Mesenchymal stem cell (in vitro differentiated cells and primary cell): Measurements from ENCODE around the gene TNFSF8.

Experiments
- DNase-seq: peaks from one replicate; pipeline ENCODE4 v3.0.0-alpha.2; 2013
- H2AFZ ChIP-seq: one replicate; pipeline ENCODE4 v1.6.1; 2013; ENCODE audit warnings: low read depth, mild to moderate bottlenecking, control low read depth, inconsistent platforms, low read length, moderate library complexity
- H2AK5ac ChIP-seq: 2 replicates; pipeline ENCODE4 v1.6.1; 2013; ENCODE audit warnings: low read length, moderate library complexity, mild to moderate bottlenecking, inconsistent platforms; ENCODE audit not compliant: severe bottlenecking
- H2BK120ac ChIP-seq: one replicate; pipeline ENCODE4 v1.6.1; 2013; ENCODE audit warnings: low read depth, mild to moderate bottlenecking, inconsistent platforms, low read length, moderate library complexity
- H2BK12ac ChIP-seq, 2 experiments: one replicate each; pipeline ENCODE4 v1.6.1; 2013; ENCODE audit warnings: inconsistent platforms in 2 of 2, low read length in 2 of 2, mild to moderate bottlenecking in 2 of 2, moderate library complexity in 2 of 2, control low read depth in 1 of 2
- H2BK15ac ChIP-seq: one replicate; pipeline ENCODE4 v1.6.1; 2013; ENCODE audit warnings: mild to moderate bottlenecking, low read depth, inconsistent platforms; ENCODE audit not compliant: poor library complexity, severe bottlenecking
- H2BK5ac ChIP-seq: 2 replicates; pipeline ENCODE4 v1.6.1; 2013; ENCODE audit warnings: low read depth, mild to moderate bottlenecking, low read length, control low read depth, inconsistent platforms; ENCODE audit not compliant: poor library complexity, severe bottlenecking
- H3K14ac ChIP-seq, 2 experiments: one replicate each; pipeline ENCODE4 v1.6.1; 2013; ENCODE audit warnings: inconsistent platforms in 2 of 2, low read length in 2 of 2, control low read depth in 1 of 2, mild to moderate bottlenecking in 1 of 2, moderate library complexity in 1 of 2
- H3K18ac ChIP-seq, 2 experiments: one replicate each; pipeline ENCODE4 v1.6.1; 2013; ENCODE audit warnings: inconsistent platforms in 2 of 2, low read length in 2 of 2, control low read depth in 1 of 2, low read depth in 1 of 2, mild to moderate bottlenecking in 1 of 2
- H3K23ac ChIP-seq, 2 experiments: one replicate each; pipeline ENCODE4 v1.6.1; 2013; ENCODE audit warnings: inconsistent platforms in 2 of 2, low read length in 2 of 2, mild to moderate bottlenecking in 2 of 2, moderate library complexity in 2 of 2, control low read depth in 1 of 2
- H3K27ac ChIP-seq: 2 replicates; pipeline ENCODE4 v1.5.1; 2013; ENCODE audit warnings: mild to moderate bottlenecking, moderate library complexity, low read length, control low read depth, inconsistent platforms; ENCODE audit not compliant: poor library complexity, severe bottlenecking
- H3K27me3 ChIP-seq, 2 experiments: 2 replicates each; pipeline versions ENCODE4 v1.6.1 to v1.7.0; 2013; ENCODE audit warnings: low read length in 2 of 2, mild to moderate bottlenecking in 2 of 2, moderate library complexity in 2 of 2, control low read depth in 1 of 2, inconsistent platforms in 1 of 2; ENCODE audit not compliant: control insufficient read depth in 1 of 2, insufficient read depth in 1 of 2
- H3K36me3 ChIP-seq, 2 experiments: 2 replicates each; pipeline versions ENCODE4 v1.6.1 to v1.7.0; 2013; ENCODE audit warnings: low read length in 2 of 2, control low read depth in 1 of 2, inconsistent platforms in 1 of 2, low read depth in 1 of 2, mild to moderate bottlenecking in 1 of 2; ENCODE audit not compliant: insufficient read depth in 2 of 2, control insufficient read depth in 1 of 2
- H3K4ac ChIP-seq, 2 experiments: one replicate each; pipeline ENCODE4 v1.6.1; 2013; ENCODE audit warnings: inconsistent platforms in 2 of 2, low read length in 2 of 2, mild to moderate bottlenecking in 2 of 2, moderate library complexity in 2 of 2, control low read depth in 1 of 2, low read depth in 1 of 2
- H3K4me1 ChIP-seq: 2 replicates; pipeline ENCODE4 v1.6.1; 2013; ENCODE audit warnings: low read depth, low read length, control low read depth; ENCODE audit not compliant: control insufficient read depth, insufficient read depth
- H3K4me2 ChIP-seq: 2 replicates; pipeline ENCODE4 v1.6.1; 2013; ENCODE audit warnings: low read length, mild to moderate bottlenecking, inconsistent platforms; ENCODE audit not compliant: poor library complexity, severe bottlenecking
- H3K4me3 ChIP-seq, 2 experiments: 2 replicates each; pipeline versions ENCODE4 v1.5.1 to v1.7.0; 2013; ENCODE audit warnings: low read length in 2 of 2, mild to moderate bottlenecking in 2 of 2, control low read depth in 1 of 2, low read depth in 1 of 2; ENCODE audit not compliant: insufficient read depth in 1 of 2
- H3K79me1 ChIP-seq: replicated peaks from 2 replicates; pipeline ENCODE4 v1.6.1; 2013; ENCODE audit warnings: mild to moderate bottlenecking, control low read depth, low read length, inconsistent platforms; ENCODE audit not compliant: poor library complexity, severe bottlenecking
- H3K9ac ChIP-seq: 2 replicates; pipeline ENCODE4 v1.7.0; 2013; ENCODE audit warnings: mild to moderate bottlenecking, low read length, moderate library complexity
- H3K9me3 ChIP-seq: 2 replicates; pipeline ENCODE4 v1.7.0; 2013; ENCODE audit warnings: mild to moderate bottlenecking, low read length; ENCODE audit not compliant: control insufficient read depth
- H4K8ac ChIP-seq: one replicate; pipeline ENCODE4 v1.6.1; 2013; ENCODE audit warnings: inconsistent platforms, mild to moderate bottlenecking, low read length, moderate library complexity
- H4K91ac ChIP-seq: one replicate; pipeline ENCODE4 v1.6.1; 2013; ENCODE audit warnings: mild to moderate bottlenecking, low read length, inconsistent platforms
- WGBS: methylation state at CpG from one replicate; pipeline ENCODE4 v1.1.7; 2013; ENCODE audit warnings: mixed read lengths; 5-methylcytosine and 5-hydroxymethylcytosine counted together

TNFSF8 gene

DNA sequence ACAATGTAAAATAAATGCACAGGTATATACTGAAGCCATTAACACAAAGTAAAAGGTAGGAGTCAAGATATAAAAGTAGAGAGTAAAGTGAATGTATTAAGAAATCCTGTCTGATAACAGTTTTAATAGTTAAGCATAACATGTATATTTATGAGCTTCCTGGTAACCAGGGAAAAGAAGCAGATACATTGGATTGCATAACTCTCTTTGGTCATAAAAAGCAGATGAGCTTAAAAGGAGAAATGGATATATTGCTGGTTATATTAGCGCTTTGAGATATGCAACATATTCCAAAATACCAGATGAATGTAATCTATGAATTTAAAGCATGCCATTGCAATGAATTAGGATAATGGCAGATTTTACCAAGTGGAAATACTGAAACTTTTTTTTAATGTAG lies 6.2 kb upstream of the TNFSF8 start:
- no peak overlapping the region for H3K4me3 ChIP-seq
- no peak for DNase-seq
- H3K9ac ChIP-seq, result no peak overlapping the region
- H2BK5ac ChIP-seq, result no peak overlapping the region
- H4K91ac ChIP-seq, result no peak overlapping the region
- 100% methylated on average over 1 of the region's 1 CpG for WGBS
- H2BK120ac ChIP-seq, result no peak overlapping the region
- H3K9me3 ChIP-seq, result no peaks in the 10 kb centered on the region
- no peak overlapping the region for H2BK12ac ChIP-seq
- H2AFZ ChIP-seq, result no peak overlapping the region
- no peaks in the 10 kb centered on the region for H3K36me3 ChIP-seq
- H3K4me2 ChIP-seq, result no peak overlapping the region
- H2AK5ac ChIP-seq, result no peak overlapping the region
- H3K27me3 ChIP-seq, result no peaks in the 10 kb centered on the region
- no peak overlapping the region for H3K23ac ChIP-seq
- no peak overlapping the region for H2BK15ac ChIP-seq
- no peaks in the 10 kb centered on the region for H3K4me1 ChIP-seq
- H3K4ac ChIP-seq, result no peak overlapping the region
- no peak overlapping the region for H4K8ac ChIP-seq
- H3K79me1 ChIP-seq, result no peaks in the 10 kb centered on the region
- H3K14ac ChIP-seq, result no peak overlapping the region
- H3K27ac ChIP-seq, result no peak overlapping the region
- no peak overlapping the region for H3K18ac ChIP-seq

DNA sequence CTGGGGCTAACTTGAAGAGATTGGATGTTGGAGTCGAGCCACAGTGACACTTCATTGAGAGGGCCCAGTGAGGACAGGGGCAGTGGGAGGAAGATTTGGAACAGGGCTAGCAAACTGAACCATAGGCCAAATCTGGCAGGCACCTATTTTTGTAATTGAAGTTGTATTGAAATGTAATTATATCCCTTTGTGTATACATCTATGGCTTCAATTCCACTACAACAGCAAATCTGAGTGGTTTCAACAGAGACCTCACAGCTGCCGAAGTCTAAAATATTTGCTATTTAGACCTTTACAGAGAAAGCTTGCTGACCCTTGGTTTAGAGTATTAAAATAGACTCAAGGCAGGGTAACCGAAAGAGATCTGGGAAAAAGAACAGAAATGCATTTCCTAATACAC lies 4.7 kb upstream of the TNFSF8 start:
- Histone ChIP-seq H2BK5ac (no peak overlapping the region), H3K4me1 (no peaks in the 10 kb centered on the region), H3K4ac (no peak overlapping the region), H3K27ac (no peak overlapping the region), H3K79me1 (no peaks in the 10 kb centered on the region), H4K91ac (no peak overlapping the region), H3K18ac (no peak overlapping the region), H3K27me3 (no peaks in the 10 kb centered on the region), H2BK120ac (no peak overlapping the region), H3K9ac (no peak overlapping the region), H3K4me2 (no peak overlapping the region), H3K36me3 (no peaks in the 10 kb centered on the region), H3K4me3 (no peak overlapping the region), H3K9me3 (no peaks in the 10 kb centered on the region), H2BK12ac (no peak overlapping the region), H3K14ac (no peak overlapping the region), H3K23ac (no peak overlapping the region), H2BK15ac (no peak overlapping the region), H2AFZ (no peak overlapping the region), H2AK5ac (no peak overlapping the region), H4K8ac (no peak overlapping the region)
- no peak for DNase-seq
- 91% methylated on average over 3 of the region's 3 CpGs for WGBS

DNA sequence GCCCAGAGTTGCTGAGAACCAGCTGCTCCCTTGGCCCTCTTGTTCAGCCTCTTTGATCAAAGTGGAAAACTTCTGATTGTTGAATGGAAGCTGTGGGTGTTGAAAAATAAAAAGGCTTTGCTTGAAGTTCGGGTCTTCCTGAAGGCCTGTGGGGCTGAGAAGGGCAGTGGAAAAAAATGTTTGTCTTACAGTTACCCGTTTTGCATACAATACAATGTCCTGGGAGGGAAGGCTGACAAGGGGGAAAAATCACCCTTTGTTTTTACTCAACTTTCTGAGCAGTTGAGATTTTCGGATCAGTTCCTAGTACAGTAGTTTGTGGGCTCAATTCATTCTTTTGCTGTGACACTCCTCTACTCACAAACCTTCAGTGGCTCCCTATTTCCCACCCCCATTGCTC lies 2.1 kb upstream of the TNFSF8 start:
- Histone ChIP-seq H3K4me1 (no peaks in the 10 kb centered on the region), H3K4me3 (no peak overlapping the region), H3K4ac (no peak overlapping the region), H3K27ac (no peak overlapping the region), H2BK120ac (no peak overlapping the region), H4K91ac (no peak overlapping the region), H2AK5ac (no peak overlapping the region), H3K79me1 (no peaks in the 10 kb centered on the region), H3K27me3 (peaks cover 0 to 3% of the 10 kb centered on the region in 2 experiments), H3K9me3 (no peaks in the 10 kb centered on the region), H2BK15ac (no peak overlapping the region), H3K14ac (no peak overlapping the region), H2AFZ (no peak overlapping the region), H4K8ac (no peak overlapping the region), H3K18ac (no peak overlapping the region), H2BK12ac (no peak overlapping the region), H3K36me3 (no peaks in the 10 kb centered on the region), H3K23ac (no peak overlapping the region), H3K4me2 (no peak overlapping the region), H3K9ac (no peak overlapping the region), H2BK5ac (no peak overlapping the region)
- 90% methylated on average over 3 of the region's 3 CpGs for WGBS
- no peak for DNase-seq

GRCh38 chr9:114931407-114931806 lies 1.0 kb upstream of the TNFSF8 start:
- H2AK5ac ChIP-seq, result no peak overlapping the region
- H3K18ac ChIP-seq, result no peak overlapping the region

More at GRCh38 chr9:114931407-114931806, 1.0 kb upstream of the TNFSF8 start:
- Histone ChIP-seq H3K23ac (no peak overlapping the region), H3K36me3 (no peaks in the 10 kb centered on the region), H2AFZ (no peak overlapping the region), H2BK120ac (no peak overlapping the region), H3K9me3 (no peaks in the 10 kb centered on the region), H3K27me3 (peaks cover 0 to 3% of the 10 kb centered on the region in 2 experiments), H2BK12ac (no peak overlapping the region), H3K14ac (no peak overlapping the region), H3K4me3 (no peak overlapping the region), H4K8ac (no peak overlapping the region), H3K27ac (no peak overlapping the region), H3K9ac (no peak overlapping the region), H3K79me1 (no peaks in the 10 kb centered on the region), H2BK5ac (no peak overlapping the region), H3K4me1 (no peaks in the 10 kb centered on the region), H3K4ac (no peak overlapping the region), H2BK15ac (no peak overlapping the region), H4K91ac (no peak overlapping the region), H3K4me2 (no peak overlapping the region)
- no peak for DNase-seq
- WGBS, result 79% methylated on average over 5 of the region's 5 CpGs
